GM12864 (cell line): ENCODE measurements around the gene FERMT2.

Experiments
- DNase-seq: peaks from one replicate; pipeline ENCODE4 v3.0.0-alpha.2; 2011; ENCODE audit warnings: low read depth
- H3K4me3 ChIP-seq: 2 replicates; pipeline ENCODE4 v1.5.1; 2011; ENCODE audit warnings: mild to moderate bottlenecking, low read depth, low read length, control low read depth
- TF ChIP-seq, protein P1 (sequence below): IDR thresholded peaks from 2 replicates; pipeline ENCODE4 v1.5.1; 2011; ENCODE audit warnings: low read depth, mild to moderate bottlenecking, moderate library complexity, low read length, control low read depth, inconsistent platforms; ENCODE audit errors: missing control alignments

Gene FERMT2

DNA sequence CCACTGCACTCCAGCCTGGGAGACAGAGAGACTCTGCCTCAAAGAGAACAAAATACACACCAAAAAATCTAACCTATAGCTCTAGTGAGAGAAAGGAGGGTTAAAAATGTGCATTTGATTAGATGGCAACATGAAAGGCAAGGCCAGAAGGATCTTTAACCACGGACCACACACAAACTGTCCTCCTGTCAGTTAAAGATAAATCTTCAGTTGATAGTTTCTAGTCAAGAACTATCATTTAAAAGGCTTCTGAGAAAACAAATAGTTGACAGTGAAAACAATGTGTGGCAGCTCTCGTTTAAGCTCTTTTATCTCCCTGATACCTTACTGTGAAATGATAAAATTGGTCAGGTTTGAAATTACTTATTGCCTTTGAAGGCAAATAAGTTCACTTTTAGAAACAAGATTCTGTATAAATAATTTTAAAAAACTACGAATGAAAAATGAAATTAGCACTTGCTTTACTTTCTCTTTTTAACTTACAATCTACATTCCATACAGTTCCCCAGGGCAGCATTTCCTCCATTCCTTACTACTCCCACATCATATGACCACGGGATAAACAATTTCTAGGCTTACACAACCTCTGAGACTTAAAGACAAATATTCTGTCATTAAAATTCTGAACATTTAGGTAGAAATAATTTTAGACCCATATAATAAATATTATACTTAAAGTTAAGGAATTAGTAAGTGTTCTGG lies 88.1 kb downstream of the FERMT2 start:
- no peak for DNase-seq
- TF ChIP-seq, protein P1, sequence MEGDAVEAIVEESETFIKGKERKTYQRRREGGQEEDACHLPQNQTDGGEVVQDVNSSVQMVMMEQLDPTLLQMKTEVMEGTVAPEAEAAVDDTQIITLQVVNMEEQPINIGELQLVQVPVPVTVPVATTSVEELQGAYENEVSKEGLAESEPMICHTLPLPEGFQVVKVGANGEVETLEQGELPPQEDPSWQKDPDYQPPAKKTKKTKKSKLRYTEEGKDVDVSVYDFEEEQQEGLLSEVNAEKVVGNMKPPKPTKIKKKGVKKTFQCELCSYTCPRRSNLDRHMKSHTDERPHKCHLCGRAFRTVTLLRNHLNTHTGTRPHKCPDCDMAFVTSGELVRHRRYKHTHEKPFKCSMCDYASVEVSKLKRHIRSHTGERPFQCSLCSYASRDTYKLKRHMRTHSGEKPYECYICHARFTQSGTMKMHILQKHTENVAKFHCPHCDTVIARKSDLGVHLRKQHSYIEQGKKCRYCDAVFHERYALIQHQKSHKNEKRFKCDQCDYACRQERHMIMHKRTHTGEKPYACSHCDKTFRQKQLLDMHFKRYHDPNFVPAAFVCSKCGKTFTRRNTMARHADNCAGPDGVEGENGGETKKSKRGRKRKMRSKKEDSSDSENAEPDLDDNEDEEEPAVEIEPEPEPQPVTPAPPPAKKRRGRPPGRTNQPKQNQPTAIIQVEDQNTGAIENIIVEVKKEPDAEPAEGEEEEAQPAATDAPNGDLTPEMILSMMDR, result no peak
- H3K4me3 ChIP-seq, result no peak overlapping the region

DNA sequence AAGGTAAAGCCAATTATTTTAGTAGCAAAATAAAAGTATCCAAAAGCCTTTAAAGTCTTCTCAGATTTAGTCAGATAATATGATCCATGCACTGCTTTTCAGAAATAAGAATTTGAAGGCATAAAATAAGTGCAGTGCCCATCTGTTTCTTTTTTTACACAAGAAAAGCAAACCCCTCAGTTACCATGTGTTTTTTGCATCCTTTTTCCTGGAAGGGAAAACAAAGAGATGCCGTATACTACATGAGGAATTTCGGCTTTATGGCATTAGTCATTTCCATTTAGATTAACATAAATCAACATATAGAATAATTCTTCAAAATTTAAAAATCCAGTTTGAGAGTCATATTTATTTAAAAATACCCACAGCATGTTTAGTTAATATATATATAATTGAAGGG lies 89.4 kb downstream of the FERMT2 start:
- H3K4me3 ChIP-seq, result no peak overlapping the region
- TF ChIP-seq, protein P1, result no peak
- DNase-seq, result no peak

DNA sequence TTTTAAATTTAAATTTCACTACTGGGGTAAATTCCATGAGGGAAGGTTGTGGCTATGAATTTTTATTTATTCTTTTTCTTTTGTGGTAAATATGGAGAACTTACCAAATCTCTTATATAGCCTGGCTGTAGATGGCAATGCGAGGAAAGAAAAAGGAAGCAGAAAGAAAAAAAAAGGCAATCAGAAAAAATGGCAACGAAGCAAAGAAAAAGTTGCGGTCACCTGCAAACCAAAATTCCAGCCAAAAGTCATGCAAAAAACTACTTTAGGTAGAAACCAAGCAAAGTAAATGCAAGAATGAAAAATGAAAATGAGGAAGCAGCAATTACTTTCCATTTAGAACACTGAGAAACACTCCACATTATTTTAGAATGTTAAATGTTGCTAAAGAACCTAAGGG lies 89.9 kb downstream of the FERMT2 start:
- H3K4me3 ChIP-seq, result no peak overlapping the region
- DNase-seq, result no peak
- TF ChIP-seq, protein P1, result no peak

DNA sequence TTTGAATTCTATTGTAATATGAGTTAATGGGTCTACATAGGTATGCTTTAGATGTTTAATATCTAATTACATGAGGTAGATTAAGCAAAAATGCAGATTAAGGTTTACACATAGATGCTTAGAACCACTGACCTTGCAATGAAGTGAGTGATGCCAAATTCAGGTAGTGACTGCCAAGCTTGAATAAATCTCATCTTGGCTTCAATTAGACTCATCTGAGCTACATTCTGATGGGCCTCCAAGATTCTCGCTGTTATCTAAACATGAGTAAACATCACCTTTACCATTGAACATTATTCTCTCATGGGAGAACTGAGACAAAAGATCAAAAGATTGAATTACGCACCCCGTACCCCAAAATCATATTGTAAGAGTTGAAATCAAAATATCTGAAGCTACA lies 90.6 kb downstream of the FERMT2 start:
- no peak overlapping the region for H3K4me3 ChIP-seq
- TF ChIP-seq, protein P1, result no peak
- DNase-seq, result no peak

DNA sequence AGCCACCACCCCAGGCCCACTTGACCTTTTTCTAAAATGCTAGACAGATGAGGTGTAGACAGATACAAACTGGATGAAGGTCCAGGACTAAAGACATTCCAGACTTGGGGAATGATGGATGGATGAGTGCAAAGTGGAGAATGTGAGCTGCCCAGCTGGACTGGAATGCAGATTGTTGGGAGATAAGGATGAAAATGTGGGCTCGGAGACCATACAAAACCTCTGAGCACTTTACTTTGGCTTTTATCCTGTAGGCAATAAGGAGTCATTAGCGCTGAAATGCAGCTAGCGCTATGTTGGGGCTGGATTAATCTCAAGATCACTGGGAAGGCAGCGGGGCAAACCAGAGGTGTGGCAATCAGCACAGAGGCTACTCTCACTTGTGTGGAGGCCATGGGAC lies 94.7 kb downstream of the FERMT2 start:
- no peak for DNase-seq
- TF ChIP-seq, protein P1, result no peak
- H3K4me3 ChIP-seq, result no peak overlapping the region

DNA sequence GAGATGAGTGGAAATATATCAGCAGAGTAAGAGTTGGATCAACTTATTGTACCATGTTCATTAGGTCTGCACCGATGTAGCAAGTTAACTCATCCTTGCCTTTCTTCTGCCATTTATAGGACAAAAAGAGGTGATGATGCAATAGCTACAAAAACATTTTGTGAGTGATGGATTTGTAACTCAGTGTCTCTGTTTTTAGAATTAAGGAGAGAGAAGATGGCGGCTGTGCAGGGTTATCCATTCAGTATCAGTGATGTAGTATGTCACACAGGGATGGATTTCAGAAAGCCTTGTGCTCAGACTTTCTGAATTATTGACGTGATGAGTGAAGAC lies 97.4 kb downstream of the FERMT2 start:
- DNase-seq, result no peak
- TF ChIP-seq, protein P1, result no peak

DNA sequence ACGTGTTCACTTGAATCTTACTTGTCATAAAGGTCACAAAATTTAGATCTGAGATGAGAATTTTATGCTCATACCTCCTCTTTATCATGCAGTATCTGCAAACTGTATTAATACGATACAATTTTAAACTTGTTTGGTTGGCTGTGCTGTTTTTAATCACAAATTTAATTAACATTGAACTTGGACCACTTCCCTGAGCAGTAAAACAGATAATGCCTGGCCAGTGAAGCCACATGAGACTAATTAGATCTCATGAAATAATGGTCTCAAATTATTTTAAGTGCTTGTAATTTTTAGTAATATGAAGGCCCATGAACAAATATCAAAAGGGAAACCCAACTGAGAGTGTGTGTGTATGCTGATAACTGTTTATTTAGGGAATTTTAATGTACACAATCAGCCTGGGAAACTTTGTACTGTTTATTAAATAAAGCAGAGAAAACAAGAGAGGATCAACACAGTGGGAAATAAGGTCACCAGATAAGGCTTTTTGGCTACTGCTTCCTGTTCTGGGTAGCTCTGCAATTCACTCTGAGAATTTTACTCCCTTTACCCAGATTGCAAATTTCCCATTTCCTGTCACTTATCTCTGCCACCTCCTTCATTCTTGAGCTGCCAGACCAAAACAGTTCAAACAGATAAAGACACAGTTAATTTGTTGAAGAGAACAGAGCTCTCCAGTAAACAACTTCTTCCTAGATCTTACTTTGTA lies 97.9 kb downstream of the FERMT2 start:
- TF ChIP-seq, protein P1, result no peak

More for the DNA sequence above, 97.4 kb downstream of the FERMT2 start:
- no peak overlapping the region for H3K4me3 ChIP-seq

More for the DNA sequence above, 97.9 kb downstream of the FERMT2 start:
- no peak overlapping the region for H3K4me3 ChIP-seq
- DNase-seq, result no peak
